ENCODE results near the gene CDK4.

CDK4 gene

DNA sequence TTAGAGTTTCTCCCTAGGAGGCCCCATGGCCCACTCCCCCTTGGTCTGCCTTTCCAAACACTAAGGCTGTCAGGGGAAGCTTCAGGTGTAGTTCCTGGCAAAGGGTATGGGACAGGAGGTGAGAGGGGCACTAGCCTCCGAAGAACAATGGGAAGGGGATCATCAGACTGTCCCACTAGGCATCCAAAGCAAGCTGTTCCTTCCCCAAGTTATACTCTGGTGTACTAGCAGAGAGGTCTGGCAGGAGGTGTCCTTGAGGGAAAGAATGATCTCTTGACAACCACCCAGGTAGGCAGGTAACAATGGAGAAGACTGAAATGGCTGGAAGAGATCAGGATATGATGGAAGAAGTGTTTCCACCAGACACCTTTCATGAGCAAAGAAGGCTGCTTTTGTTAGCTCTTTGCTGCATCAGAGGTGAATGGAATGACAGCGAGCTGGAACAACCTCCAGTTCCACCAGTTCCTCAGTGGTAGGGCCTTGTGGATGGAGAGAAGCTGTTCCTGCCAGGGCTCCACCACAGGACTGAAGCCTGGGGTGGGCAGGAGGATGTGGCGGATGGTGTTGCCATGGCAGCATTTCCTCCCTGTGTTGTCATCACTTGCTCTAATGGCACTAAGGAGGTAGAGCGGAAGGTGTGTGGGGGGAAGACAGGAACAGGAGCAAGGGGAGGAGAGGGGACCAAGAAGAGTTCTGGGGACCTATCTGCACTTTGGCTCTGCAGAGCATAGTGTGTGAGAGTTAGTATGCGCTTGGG is 11.3 kb downstream of the CDK4 start:
- H3K4me2 ChIP-seq (ENCODE audit: low read depth, low read length) = peak overlapping the region; percentile 72
- H3K9ac ChIP-seq (ENCODE audit: low read length) = peak overlapping the region; percentile 76; the same call in 1 of the 2 replicates

DNA sequence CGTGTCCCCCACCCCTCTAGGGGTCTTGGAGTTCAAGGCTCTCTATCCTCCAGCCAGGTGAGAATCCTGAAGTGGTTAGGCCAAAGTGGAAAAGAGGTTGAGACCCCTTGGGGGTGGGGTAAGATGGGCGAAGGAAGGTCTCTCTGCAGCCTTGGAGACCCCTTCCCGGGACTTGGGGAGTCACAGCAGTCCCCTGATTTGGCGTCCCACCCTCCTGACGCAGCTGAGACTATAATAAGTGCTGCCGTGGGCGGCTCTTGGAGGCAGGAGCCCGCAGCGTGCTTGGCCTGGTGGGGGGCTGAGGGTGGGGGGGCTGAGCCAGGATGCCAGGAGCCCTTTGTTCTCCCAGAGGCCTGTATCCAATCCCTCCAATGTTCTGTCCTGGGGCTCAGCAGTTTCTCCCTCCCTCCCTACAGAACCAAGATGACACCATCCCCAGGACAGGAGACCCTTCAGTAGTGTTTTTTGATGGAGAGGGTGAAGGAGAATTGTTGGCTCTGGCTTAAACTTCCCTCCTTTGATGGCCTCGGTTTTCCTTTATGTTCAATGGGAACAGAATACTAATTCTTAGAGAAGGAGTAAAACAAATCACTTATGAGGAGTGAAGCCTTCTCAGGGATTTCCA is 12.1 kb downstream of the CDK4 start:
- H3K4me2 ChIP-seq (ENCODE audit: low read depth, low read length) = peak overlapping the region; percentile 72; the same call in 1 of the 2 replicates

More for the DNA sequence above, 11.3 kb downstream of the CDK4 start:
- TF ChIP-seq EZH2phosphoT487 (IDR thresholded peaks at IDR 0.05; ENCODE audit: low read length) (no peak), EZH2 (optimal IDR thresholded peaks at IDR 0.05; ENCODE audit: low read depth, low read length) (no peak)
- TF ChIP-seq, protein P1, sequence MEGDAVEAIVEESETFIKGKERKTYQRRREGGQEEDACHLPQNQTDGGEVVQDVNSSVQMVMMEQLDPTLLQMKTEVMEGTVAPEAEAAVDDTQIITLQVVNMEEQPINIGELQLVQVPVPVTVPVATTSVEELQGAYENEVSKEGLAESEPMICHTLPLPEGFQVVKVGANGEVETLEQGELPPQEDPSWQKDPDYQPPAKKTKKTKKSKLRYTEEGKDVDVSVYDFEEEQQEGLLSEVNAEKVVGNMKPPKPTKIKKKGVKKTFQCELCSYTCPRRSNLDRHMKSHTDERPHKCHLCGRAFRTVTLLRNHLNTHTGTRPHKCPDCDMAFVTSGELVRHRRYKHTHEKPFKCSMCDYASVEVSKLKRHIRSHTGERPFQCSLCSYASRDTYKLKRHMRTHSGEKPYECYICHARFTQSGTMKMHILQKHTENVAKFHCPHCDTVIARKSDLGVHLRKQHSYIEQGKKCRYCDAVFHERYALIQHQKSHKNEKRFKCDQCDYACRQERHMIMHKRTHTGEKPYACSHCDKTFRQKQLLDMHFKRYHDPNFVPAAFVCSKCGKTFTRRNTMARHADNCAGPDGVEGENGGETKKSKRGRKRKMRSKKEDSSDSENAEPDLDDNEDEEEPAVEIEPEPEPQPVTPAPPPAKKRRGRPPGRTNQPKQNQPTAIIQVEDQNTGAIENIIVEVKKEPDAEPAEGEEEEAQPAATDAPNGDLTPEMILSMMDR (IDR thresholded peaks at IDR 0.05; ENCODE audit: low read length) = no peak
- H3K27ac ChIP-seq (ENCODE audit: low read length) = peak overlapping the region; percentile 46; the same call in 1 of the 2 replicates
- H3K4me3 ChIP-seq (ENCODE audit: low read length) = peak overlapping the region; percentile 80
- no peaks in the 10 kb centered on the region for H3K9me3 ChIP-seq (replicated peaks; ENCODE audit: insufficient read depth, low read length)
- H3K4me1 ChIP-seq (ENCODE audit: low read length) = peaks cover 28% of the 10 kb centered on the region
- no peaks in the 10 kb centered on the region; the same call in 1 of the 2 replicates for H4K20me1 ChIP-seq (ENCODE audit: insufficient read depth, low read length)
- no peak overlapping the region for H2AFZ ChIP-seq (ENCODE audit: low read length)
- H3K9me2 ChIP-seq (replicated peaks; ENCODE audit: insufficient read depth, low read length) = no peaks in the 10 kb centered on the region
- no peaks in the 10 kb centered on the region for H3K36me3 ChIP-seq (replicated peaks; ENCODE audit: insufficient read depth, low read length)
- H3F3A ChIP-seq (ENCODE audit: insufficient read depth, low read length) = peaks cover 19% of the 10 kb centered on the region
- peaks cover 44% of the 10 kb centered on the region for H3K79me2 ChIP-seq (ENCODE audit: low read length)
- H3K27me3 ChIP-seq (replicated peaks; ENCODE audit: insufficient read depth, low read length) = no peaks in the 10 kb centered on the region
- DNase-seq = peak; percentile 37

DNA sequence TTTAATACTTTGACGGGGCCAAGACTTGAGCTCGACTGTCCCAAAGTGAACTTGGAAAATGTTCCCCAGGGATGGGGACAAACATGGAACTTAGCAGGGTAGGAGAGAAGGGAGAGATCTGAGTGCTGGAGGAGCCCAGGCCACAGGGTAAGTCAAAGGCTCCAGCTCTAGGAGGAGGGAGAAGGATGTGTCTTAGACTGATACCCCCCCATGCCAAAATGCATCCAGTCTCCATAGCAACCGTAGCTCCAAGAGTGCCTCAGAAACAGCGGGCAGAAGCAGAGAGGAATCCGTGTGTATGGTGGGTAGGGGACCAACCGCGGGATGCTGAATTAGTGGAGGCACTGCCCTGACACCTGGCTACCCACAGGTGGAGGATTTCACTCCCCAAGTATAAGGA is 12.7 kb downstream of the CDK4 start:
- TF ChIP-seq, protein P1 (IDR thresholded peaks at IDR 0.05; ENCODE audit: low read length) = no peak
- TF ChIP-seq EZH2phosphoT487 (IDR thresholded peaks at IDR 0.05; ENCODE audit: low read length) (no peak), EZH2 (optimal IDR thresholded peaks at IDR 0.05; ENCODE audit: low read depth, low read length) (no peak)
- H3K9me3 ChIP-seq (replicated peaks; ENCODE audit: insufficient read depth, low read length) = no peaks in the 10 kb centered on the region
- H3F3A ChIP-seq (ENCODE audit: insufficient read depth, low read length) = peaks cover 15% of the 10 kb centered on the region; the same call in 1 of the 2 replicates
- no peak overlapping the region for H3K27ac ChIP-seq (ENCODE audit: low read length)
- no peaks in the 10 kb centered on the region for H3K9me2 ChIP-seq (replicated peaks; ENCODE audit: insufficient read depth, low read length)
- H3K27me3 ChIP-seq (replicated peaks; ENCODE audit: insufficient read depth, low read length) = no peaks in the 10 kb centered on the region
- H3K4me2 ChIP-seq (ENCODE audit: low read depth, low read length) = no peak overlapping the region
- peaks cover 28% of the 10 kb centered on the region for H3K4me1 ChIP-seq (ENCODE audit: low read length)
- H4K20me1 ChIP-seq (ENCODE audit: insufficient read depth, low read length) = no peaks in the 10 kb centered on the region; the same call in 1 of the 2 replicates
- no peak overlapping the region for H2AFZ ChIP-seq (ENCODE audit: low read length)
- DNase-seq = no peak
- peaks cover 35% of the 10 kb centered on the region for H3K79me2 ChIP-seq (ENCODE audit: low read length)
- H3K36me3 ChIP-seq (replicated peaks; ENCODE audit: insufficient read depth, low read length) = no peaks in the 10 kb centered on the region
- H3K4me3 ChIP-seq (ENCODE audit: low read length) = no peak overlapping the region
- no peak overlapping the region for H3K9ac ChIP-seq (ENCODE audit: low read length)

More for the DNA sequence above, 12.1 kb downstream of the CDK4 start:
- Histone ChIP-seq H4K20me1 (ENCODE audit: insufficient read depth, low read length) (no peaks in the 10 kb centered on the region; the same call in 1 of the 2 replicates), H3K79me2 (ENCODE audit: low read length) (peaks cover 36% of the 10 kb centered on the region), H3K9ac (ENCODE audit: low read length) (no peak overlapping the region), H3F3A (ENCODE audit: insufficient read depth, low read length) (peaks cover 15% of the 10 kb centered on the region; the same call in 1 of the 2 replicates), H3K9me3 (replicated peaks; ENCODE audit: insufficient read depth, low read length) (no peaks in the 10 kb centered on the region), H3K4me1 (ENCODE audit: low read length) (peaks cover 28% of the 10 kb centered on the region), H3K9me2 (replicated peaks; ENCODE audit: insufficient read depth, low read length) (no peaks in the 10 kb centered on the region), H3K27ac (ENCODE audit: low read length) (no peak overlapping the region), H3K4me3 (ENCODE audit: low read length) (no peak overlapping the region), H2AFZ (ENCODE audit: low read length) (no peak overlapping the region), H3K27me3 (replicated peaks; ENCODE audit: insufficient read depth, low read length) (no peaks in the 10 kb centered on the region), H3K36me3 (replicated peaks; ENCODE audit: insufficient read depth, low read length) (no peaks in the 10 kb centered on the region)
- DNase-seq = no peak
- TF ChIP-seq EZH2 (optimal IDR thresholded peaks at IDR 0.05; ENCODE audit: low read depth, low read length) = no peak
- TF ChIP-seq, protein P1 (IDR thresholded peaks at IDR 0.05; ENCODE audit: low read length) = no peak
- no peak for TF ChIP-seq EZH2phosphoT487 (IDR thresholded peaks at IDR 0.05; ENCODE audit: low read length)
